Heart left ventricle (tissue), 13 donors: Measurements from ENCODE around the gene ADGB.

ENCODE experiments used
- POLR2A ChIP-seq, 2 donors: fragments of 450-650 bp; IDR thresholded peaks; one replicate each; pipeline ENCODE4 v1.6.1; 2017; ENCODE audit warnings: antibody characterized with exemption in 2 of 2, mild to moderate bottlenecking in 2 of 2, moderate library complexity in 2 of 2
- TF ChIP-seq, protein P1 (sequence below), 12 donors: fragments of 200-600 bp; sonication (generic) in 4 of 12; IDR thresholded peaks; one replicate each; pipeline versions ENCODE4 v1.5.0 to v1.8.0; 2018 to 2022; ENCODE audit warnings: antibody characterized with exemption in 12 of 12, mild to moderate bottlenecking in 5 of 12
- donor health status: ischemic (EF 13 %, LVEDD 7.1; RV severe dilation, severe dysfunction).
- donor health status: DM: no; HTN: yes; CAD: no.
- donor health status: DM: no; HTN: no; CAD: no.
- donor health status: ischemic (EF 25% LVEDD 6.9; RV normal size, moderate dysfunction).
- donor health status: ischemic (EF 25% LVEDD 5.7; RV mildly dilated, moderate dysfunction).
- donor health status: ischemic (EF 35%, LVEDD 5.7; RV mildly dilated, moderate dysfunction).
- donor health status: nonischemic (EF 11% LVEDD 7.7; RV severe dilation, severe dysfunction).
- donor health status: DM: yes; HTN: yes; CAD: no.
- donor health status: PGD.
- donor health status: ischemic (EF 29% LVEDD 5.4; RV normal size, mild dysfunction).
- donor health status: nonischemic (EF 23%, LVEDD 6.1; RV moderate dilation, normal function).

- TF ChIP-seq, protein P1, sequence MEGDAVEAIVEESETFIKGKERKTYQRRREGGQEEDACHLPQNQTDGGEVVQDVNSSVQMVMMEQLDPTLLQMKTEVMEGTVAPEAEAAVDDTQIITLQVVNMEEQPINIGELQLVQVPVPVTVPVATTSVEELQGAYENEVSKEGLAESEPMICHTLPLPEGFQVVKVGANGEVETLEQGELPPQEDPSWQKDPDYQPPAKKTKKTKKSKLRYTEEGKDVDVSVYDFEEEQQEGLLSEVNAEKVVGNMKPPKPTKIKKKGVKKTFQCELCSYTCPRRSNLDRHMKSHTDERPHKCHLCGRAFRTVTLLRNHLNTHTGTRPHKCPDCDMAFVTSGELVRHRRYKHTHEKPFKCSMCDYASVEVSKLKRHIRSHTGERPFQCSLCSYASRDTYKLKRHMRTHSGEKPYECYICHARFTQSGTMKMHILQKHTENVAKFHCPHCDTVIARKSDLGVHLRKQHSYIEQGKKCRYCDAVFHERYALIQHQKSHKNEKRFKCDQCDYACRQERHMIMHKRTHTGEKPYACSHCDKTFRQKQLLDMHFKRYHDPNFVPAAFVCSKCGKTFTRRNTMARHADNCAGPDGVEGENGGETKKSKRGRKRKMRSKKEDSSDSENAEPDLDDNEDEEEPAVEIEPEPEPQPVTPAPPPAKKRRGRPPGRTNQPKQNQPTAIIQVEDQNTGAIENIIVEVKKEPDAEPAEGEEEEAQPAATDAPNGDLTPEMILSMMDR (IDR thresholded peaks at IDR 0.05), result no peak
- no peak for TF ChIP-seq POLR2A (IDR thresholded peaks at IDR 0.05)
Observed at GRCh38 chr6:146795479-146796133, 196.8 kb downstream of the ADGB start.
